K562 (cell line): ENCODE results near the gene TBC1D12. TPM values are rescaled to one million over a fixed set of nuclear protein-coding genes. Genes with fewer than 3 reads are reported as not detected.

Experiments used
- ETS2 ChIP-seq: IDR thresholded peaks from 2 replicates; pipeline ENCODE4 v1.6.1; 2016; ENCODE audit warnings: borderline replicate concordance, missing genetic modification characterization, mild to moderate bottlenecking, moderate library complexity, missing compliant biosample characterization; ENCODE audit not compliant: poor library complexity, severe bottlenecking
- L3MBTL2 ChIP-seq: fragments of 450-650 bp; IDR thresholded peaks from 2 replicates; pipeline ENCODE4 v1.6.1; 2016; ENCODE audit warnings: mild to moderate bottlenecking, moderate library complexity
- MYNN ChIP-seq, 2 experiments: sonication (generic); formaldehyde crosslinking in 1 of 2; IDR thresholded peaks; 2 replicates each; pipeline versions ENCODE4 v1.5.0 to v1.6.1; 2016 to 2020; ENCODE audit warnings: antibody characterized with exemption in 1 of 2, missing genetic modification reagents in 1 of 2
- POLR2AphosphoS5 ChIP-seq: IDR thresholded peaks from 2 replicates; pipeline ENCODE4 v1.6.1; 2011; ENCODE audit warnings: mild to moderate bottlenecking, low read depth, low read length, moderate library complexity; ENCODE audit not compliant: control insufficient read depth, insufficient read depth
- PTRF ChIP-seq: fragments of 450-650 bp; IDR thresholded peaks from 2 replicates; pipeline ENCODE4 v1.6.1; 2016; ENCODE audit warnings: mild to moderate bottlenecking, missing genetic modification characterization, missing compliant biosample characterization
- RBM22 ChIP-seq: fragments of 200-400 bp; formaldehyde crosslinking; IDR thresholded peaks from 2 replicates; pipeline ENCODE4 v1.6.1; 2018; ENCODE audit warnings: low read length, low read depth; ENCODE audit not compliant: poor library complexity, severe bottlenecking
- SMARCA4 ChIP-seq: fragments of 450-650 bp; IDR thresholded peaks from 2 replicates; pipeline ENCODE4 v1.6.1; 2016
- SREBF1 ChIP-seq: fragments of 150-350 bp; IDR thresholded peaks from 2 replicates; pipeline ENCODE4 v1.6.1; 2014; ENCODE audit warnings: antibody characterized with exemption, low read depth, low read length, borderline replicate concordance
- SRSF7 ChIP-seq: fragments of 200-400 bp; formaldehyde crosslinking; optimal IDR thresholded peaks from 2 replicates; pipeline ENCODE3; 2017; ENCODE audit warnings: mild to moderate bottlenecking, low read depth, low read length
- TGIF2 ChIP-seq: sonication (generic); formaldehyde crosslinking; IDR thresholded peaks from 2 replicates; pipeline ENCODE4 v1.8.1; 2022; ENCODE audit warnings: mild to moderate bottlenecking, missing genetic modification reagents, moderate library complexity
- TSHZ1 ChIP-seq: fragments of 250-450 bp; sonication (Bioruptor Pico); IDR thresholded peaks from 2 replicates; pipeline ENCODE4 v1.4.0; 2020; ENCODE audit warnings: mild to moderate bottlenecking, moderate library complexity
- XRCC5 ChIP-seq: fragments of 200-400 bp; formaldehyde crosslinking; IDR thresholded peaks from 2 replicates; pipeline ENCODE4 v1.6.1; 2017; ENCODE audit warnings: low read depth, mild to moderate bottlenecking, low read length
- ZBTB2 ChIP-seq: fragments of 450-650 bp; IDR thresholded peaks from 2 replicates; pipeline ENCODE4 v1.6.1; 2016; ENCODE audit warnings: antibody characterized with exemption
- ZNF311 ChIP-seq: fragments of 250-450 bp; sonication (Bioruptor Pico); IDR thresholded peaks from 2 replicates; pipeline ENCODE4 v1.4.0; 2020; ENCODE audit warnings: mild to moderate bottlenecking, moderate library complexity
- ZNF79 ChIP-seq: fragments of 250-450 bp; sonication (Bioruptor Pico); IDR thresholded peaks from 2 replicates; pipeline ENCODE4 v1.4.0; 2020; ENCODE audit warnings: low read depth, mild to moderate bottlenecking, moderate library complexity
- ZNF830 ChIP-seq: fragments of 250-450 bp; sonication (Bioruptor Pico); IDR thresholded peaks from 2 replicates; pipeline ENCODE4 v1.5.0; 2021; ENCODE audit warnings: mild to moderate bottlenecking
- polyA plus RNA-seq, 8 experiments: library from polyadenylated mRNA; depleted of rRNA in 4 of 8; stranded (reverse) in 5 of 8; unstranded in 3 of 8; fragments of >200 nt; fragmentation: Nextera tagmentation in 2 of 8; fragmentation: Illumina TruSeq in 1 of 8; extraction: Ambion mirVana in 2 of 8; extraction: Trizol in 1 of 8; gene quantifications; 2 replicates each; pipeline versions ENCODE4 v1.2.1 to v1.2.3, GENCODE V29; 2011 to 2014; ENCODE audit warnings: inconsistent platforms in 1 of 8, missing spikeins in 1 of 8
- total RNA-seq, 7 experiments: library from RNA; depleted of rRNA in 6 of 7; stranded (reverse); fragments of >200 nt in 6 of 7; fragmentation: Illumina TruSeq in 2 of 7; extraction: Trizol in 2 of 7; gene quantifications; 2 replicates each; pipeline versions ENCODE4 v1.2.1 to v1.2.3, GENCODE V29; 2011 to 2021; ENCODE audit warnings: low replicate concordance in 1 of 7
- TF ChIP-seq, protein P1 (sequence below): fragments of 250-450 bp; sonication (Bioruptor Pico); IDR thresholded peaks from 2 replicates; pipeline ENCODE4 v1.4.0; 2020

Gene TBC1D12
- total and polyA plus RNA-seq, 9 of the 15 experiments (the other 6 are each of a cell fraction or from before 2014, with no cell fraction given) = 2.1 to 6.7 (median 3.9) TPM

DNA sequence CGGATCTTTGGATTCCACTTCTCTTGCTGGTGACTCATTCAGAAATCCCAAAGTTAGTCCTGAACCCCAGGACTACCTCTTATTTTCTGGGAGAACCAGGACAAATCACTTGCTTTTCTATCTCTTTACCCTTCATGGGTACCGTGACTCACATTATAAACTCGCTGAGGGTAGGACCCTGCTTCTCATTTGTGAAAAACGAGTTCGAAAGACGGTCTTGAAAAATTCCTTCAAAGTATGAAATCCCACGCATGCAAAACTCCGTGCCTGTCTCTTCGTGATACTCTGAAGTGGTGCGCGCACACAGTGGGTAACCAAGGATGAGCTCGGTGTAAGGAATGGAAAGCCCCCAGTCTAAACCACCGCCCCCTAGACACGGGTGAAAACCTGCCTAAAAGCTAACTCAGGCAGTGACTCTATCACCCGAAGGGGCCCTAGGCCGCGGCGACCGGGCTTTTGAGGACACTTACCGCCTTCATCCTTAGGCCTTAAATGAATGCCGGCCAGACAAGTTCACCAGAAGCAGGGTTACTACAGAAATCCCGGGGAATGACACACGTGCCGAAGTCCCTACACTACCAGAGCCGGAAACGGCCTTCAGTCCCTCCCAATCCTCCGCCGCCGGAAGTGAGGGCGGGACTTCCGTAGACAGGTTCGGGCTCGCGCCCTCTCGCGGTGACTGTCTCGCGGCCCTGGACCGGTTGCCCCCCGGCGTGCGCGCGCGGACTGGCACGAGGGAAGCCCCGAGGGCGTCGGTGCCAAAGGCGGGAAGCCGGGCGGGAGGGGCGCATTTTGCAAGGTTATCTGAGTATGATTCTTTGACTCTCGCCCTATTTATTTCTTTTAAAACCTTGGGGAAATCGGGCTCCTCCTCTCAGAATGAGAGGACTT, 39.7 kb upstream of the TBC1D12 start, which contains the start of gene NOC3L (continued):
- TF ChIP-seq ETS2 (tag) (no peak), SRSF7 (no peak), ZNF311 (CRISPR knock-in tag) (no peak), MYNN (IDR thresholded peaks at IDR 0.05) (no peak), MYNN (CRISPR knock-in tag; IDR thresholded peaks at IDR 0.05) (no peak), ZNF79 (CRISPR knock-in tag) (no peak), TGIF2 (CRISPR knock-in tag) (no peak), L3MBTL2 (peak; percentile 99), SMARCA4 (no peak), PTRF (tag) (no peak), RBM22 (no peak), SREBF1 (no peak), ZBTB2 (no peak), TSHZ1 (CRISPR knock-in tag) (no peak), ZNF830 (CRISPR knock-in tag) (no peak), POLR2AphosphoS5 (peak; percentile 58; the same call in 1 of the 2 replicates), XRCC5 (no peak; the same call in 1 of the 2 replicates)
- TF ChIP-seq, protein P1, sequence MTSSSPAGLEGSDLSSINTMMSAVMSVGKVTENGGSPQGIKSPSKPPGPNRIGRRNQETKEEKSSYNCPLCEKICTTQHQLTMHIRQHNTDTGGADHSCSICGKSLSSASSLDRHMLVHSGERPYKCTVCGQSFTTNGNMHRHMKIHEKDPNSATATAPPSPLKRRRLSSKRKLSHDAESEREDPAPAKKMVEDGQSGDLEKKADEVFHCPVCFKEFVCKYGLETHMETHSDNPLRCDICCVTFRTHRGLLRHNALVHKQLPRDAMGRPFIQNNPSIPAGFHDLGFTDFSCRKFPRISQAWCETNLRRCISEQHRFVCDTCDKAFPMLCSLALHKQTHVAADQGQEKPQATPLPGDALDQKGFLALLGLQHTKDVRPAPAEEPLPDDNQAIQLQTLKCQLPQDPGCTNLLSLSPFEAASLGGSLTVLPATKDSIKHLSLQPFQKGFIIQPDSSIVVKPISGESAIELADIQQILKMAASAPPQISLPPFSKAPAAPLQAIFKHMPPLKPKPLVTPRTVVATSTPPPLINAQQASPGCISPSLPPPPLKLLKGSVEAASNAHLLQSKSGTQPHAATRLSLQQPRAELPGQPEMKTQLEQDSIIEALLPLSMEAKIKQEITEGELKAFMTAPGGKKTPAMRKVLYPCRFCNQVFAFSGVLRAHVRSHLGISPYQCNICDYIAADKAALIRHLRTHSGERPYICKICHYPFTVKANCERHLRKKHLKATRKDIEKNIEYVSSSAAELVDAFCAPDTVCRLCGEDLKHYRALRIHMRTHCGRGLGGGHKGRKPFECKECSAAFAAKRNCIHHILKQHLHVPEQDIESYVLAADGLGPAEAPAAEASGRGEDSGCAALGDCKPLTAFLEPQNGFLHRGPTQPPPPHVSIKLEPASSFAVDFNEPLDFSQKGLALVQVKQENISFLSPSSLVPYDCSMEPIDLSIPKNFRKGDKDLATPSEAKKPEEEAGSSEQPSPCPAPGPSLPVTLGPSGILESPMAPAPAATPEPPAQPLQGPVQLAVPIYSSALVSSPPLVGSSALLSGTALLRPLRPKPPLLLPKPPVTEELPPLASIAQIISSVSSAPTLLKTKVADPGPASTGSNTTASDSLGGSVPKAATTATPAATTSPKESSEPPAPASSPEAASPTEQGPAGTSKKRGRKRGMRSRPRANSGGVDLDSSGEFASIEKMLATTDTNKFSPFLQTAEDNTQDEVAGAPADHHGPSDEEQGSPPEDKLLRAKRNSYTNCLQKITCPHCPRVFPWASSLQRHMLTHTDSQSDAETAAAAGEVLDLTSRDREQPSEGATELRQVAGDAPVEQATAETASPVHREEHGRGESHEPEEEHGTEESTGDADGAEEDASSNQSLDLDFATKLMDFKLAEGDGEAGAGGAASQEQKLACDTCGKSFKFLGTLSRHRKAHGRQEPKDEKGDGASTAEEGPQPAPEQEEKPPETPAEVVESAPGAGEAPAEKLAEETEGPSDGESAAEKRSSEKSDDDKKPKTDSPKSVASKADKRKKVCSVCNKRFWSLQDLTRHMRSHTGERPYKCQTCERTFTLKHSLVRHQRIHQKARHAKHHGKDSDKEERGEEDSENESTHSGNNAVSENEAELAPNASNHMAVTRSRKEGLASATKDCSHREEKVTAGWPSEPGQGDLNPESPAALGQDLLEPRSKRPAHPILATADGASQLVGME (CRISPR knock-in tag) = no peak
